GM18520 (cell line): ENCODE measurements around the gene ME3.

Experiments used
- ATAC-seq: cut with Tn5 transposase; IDR thresholded peaks from one replicate; pipeline ENCODE4 v1.9.1; 2021; ENCODE audit not compliant: unreplicated experiment

ME3 gene

GRCh38 chr11:86589856-86590589, 82.4 kb downstream of the ME3 start:
- no peak for ATAC-seq

DNA sequence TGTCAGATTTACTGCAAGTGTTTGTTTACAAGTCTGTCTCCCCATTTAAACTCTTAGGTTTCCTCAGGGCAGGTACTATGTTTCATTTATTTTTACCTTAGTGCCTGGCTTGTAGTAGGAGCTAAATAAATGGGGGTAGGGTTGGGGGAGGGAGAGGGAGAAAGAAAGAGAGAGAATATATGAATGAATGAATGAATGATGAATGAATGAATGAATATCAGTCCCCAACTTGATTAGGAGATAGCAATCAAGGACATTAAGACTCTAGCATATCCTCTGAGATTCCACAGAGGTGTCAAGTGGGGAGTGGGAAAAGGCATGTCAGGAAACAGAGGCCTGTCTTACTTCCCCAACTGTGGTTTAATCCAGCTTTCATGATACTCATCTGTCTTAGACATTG, 83.2 kb downstream of the ME3 start:
- ATAC-seq, result no peak

DNA sequence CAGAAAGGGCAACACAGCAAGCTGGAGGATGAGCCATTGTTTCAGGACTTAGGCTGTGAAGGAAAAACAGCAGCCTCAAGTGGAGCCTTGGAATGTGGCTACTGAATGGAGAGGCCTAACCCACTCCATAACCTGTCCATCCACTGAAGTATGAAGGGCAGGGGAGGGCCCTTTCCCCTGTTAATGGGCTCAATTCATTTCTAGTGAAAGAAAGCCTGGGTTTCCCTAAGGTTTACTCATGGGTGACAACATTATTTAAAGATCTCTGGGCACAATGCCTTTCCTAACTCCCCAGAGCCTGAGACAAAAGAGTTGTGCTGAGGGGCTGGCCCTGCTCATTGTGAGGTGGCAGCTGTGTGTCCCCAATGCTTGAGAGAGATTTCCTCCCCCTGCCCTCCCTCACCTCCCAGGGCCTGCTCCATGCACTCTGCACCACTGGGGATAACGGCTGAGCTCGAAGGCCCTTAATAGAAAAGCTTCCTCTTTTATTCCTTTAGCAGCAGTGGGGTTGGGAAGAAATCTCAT, 83.8 kb downstream of the ME3 start:
- ATAC-seq, result no peak

DNA sequence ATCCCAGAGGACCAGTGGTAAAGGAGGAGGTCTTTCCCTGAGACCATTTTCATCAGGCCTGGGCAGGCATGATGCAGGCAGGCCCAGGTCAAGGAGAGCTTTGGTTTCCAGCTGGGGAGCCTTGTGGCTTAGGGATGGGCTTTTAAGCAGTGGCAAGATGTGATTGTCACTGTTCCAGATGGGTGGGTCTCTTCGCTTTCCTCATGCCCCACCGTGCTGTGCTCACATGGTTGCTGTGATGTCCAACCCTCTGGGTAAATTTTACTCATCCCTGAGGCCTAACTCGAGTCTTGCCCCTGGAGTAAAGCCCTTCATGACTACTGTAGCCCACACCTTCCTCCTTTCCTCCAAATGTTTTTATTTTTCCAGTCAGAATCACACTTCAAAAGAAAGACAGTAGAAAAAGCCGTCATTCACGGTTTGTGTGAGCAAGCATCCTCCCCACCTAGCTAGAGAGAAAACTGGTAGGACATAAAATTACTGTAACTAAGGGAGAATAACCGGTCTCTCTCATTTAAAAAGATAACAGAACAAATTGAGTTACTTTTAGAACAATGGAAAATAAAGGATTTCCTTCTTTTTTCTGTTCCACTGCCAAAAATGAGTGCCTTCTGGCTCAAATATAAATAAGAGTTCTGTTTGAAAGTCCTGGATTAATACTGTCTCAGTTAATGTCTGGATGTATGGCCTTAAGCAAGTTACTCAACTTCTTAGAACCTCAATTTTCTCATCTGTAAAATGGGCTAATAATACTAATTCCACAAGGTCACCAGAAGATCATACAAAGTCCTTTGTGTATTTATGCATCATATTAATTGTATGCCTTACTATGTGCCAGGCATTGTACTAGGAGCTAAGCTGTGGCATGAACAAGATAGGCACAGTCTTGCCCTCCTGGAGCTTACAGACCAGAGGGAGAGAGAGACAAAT, 84.9 kb downstream of the ME3 start:
- no peak for ATAC-seq

GRCh38 chr11:86586307-86586706, 86.1 kb downstream of the ME3 start:
- no peak for ATAC-seq

GRCh38 chr11:86582898-86583297, 89.5 kb downstream of the ME3 start:
- no peak for ATAC-seq

DNA sequence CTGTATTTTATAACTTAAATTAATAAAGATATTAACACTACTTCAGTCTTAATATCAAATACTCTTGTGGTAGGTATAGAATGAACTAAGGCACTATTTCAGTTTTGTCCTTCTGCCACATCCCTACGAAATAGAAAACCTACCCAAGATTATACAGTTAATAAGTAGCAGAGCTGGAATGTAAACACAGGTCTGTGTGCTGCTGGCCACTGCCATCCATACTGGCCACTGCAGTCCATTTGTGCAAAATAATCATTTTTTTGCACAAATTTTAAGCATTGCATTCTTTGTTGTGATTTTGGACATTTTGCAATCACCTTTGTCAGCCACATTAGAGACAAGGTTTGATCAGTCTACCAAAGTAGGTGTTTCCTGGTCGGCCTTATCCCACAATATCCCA, 91.9 kb downstream of the ME3 start:
- ATAC-seq, result no peak

- no peak for ATAC-seq
Measured at GRCh38 chr11:86579406-86579731, 93.0 kb downstream of the ME3 start.

GRCh38 chr11:86578727-86579405, 93.5 kb downstream of the ME3 start:
- ATAC-seq, result no peak

GRCh38 chr11:86577644-86578636, 94.5 kb downstream of the ME3 start:
- ATAC-seq, result no peak

DNA sequence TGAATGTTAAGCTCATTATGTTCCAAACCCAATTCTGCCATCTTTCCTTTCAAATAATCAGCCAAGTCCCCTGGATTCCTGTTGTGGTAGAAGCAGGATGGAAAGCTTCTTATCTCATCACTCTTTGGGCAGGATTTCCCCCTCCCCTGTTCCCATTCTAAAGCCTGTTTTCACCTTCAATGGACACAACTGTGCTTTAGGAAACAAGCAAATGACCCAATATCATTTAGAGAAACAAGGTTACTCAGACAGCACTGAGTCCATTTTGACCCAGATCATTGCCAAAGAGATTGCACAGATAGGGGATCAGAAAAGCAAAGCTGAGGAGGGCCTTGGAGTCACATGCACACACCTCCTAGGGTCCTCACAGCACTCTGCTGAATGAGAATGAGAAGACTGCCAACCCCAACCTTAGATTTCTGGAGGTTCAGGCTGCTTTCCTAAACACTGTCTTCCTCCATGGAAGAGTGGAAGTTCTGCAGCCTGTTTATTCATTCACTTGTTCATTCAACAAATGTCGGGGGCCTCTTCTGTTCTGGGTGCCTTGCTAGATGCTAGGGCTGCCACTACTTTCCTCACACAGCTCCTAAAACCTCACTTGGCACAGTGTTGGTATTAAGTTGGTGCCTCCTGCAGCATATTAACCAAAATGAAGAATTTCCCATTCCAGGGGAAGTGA, 95.3 kb downstream of the ME3 start:
- ATAC-seq, result no peak

DNA sequence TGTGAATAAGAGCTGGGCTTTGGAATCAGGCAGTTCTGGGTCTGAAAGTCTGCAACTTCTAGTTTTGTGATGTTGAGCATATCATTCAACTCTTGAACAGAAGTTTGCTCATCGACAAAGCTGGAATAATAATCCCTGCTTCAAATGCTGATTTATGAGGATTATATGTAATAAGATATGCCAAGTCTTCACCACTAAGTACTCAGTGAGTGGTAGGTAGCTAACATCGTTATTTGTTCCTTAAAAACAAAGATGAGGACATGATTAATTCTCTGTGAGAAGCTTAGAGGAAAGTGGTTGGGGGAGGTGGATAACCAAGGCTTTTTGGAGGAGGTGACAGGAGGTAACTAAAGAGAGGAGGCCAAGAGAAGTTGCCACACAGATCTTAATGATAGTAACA, 96.5 kb downstream of the ME3 start:
- no peak for ATAC-seq

- no peak for ATAC-seq
Measured at GRCh38 chr11:86575208-86575855, 97.1 kb downstream of the ME3 start.

GRCh38 chr11:86574493-86575207, 97.8 kb downstream of the ME3 start:
- no peak for ATAC-seq

DNA sequence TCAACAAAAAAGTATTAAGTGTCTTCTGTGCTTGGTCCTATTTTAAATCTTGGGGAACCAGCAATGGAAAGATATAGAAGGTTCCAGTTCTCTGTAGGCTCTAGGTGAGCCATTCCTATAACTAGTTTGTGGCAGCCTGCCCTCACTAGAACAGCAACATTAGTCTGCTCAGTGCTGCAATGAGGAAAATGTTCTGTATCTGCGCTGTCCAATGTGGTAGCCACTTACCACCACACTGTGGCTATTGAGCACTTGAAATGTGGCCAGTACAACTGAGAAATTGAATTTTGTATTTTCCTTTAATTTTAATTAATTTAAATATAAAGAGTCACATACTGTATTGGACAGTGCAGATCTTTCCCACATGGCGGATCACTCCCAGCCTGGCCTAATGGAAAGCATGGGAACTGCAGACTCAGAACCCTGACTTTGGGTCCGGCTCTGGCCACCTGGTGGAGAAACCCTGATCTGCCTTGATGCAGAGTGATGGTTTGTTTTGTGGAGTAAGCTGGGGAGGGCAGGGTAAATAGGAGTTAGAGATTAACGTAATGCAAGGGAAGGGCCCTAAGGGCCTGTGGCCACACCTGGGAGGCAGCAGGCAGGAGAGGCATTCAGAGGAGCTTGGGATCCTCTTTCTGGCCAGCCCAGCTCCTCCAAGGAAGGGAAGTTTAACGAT, 101.0 kb downstream of the ME3 start:
- no peak for ATAC-seq

DNA sequence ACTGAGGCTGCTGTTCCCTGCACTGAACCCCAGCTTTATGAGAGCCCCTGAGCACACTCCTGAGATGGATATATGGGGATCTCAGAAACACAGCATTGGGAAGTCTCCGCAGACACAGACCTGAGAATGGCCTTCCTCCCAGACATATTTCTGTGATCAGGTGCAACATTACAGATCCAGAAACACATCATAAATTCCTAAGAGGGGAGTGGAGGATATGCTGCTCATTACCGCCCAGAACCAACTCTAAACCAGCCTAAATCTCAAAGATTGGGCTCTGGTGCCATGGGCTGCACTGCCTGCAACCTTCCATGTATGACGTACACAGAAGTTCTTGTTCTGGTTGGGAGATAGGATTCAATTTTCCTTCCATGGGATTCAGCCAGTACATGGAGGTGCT, 102.0 kb downstream of the ME3 start:
- ATAC-seq, result no peak

- ATAC-seq, result no peak
Measured at GRCh38 chr11:86570020-86570419, 102.4 kb downstream of the ME3 start.

GRCh38 chr11:86569109-86569508, 103.3 kb downstream of the ME3 start:
- no peak for ATAC-seq
